HG03097 (cell line): ENCODE measurements around the gene ST6GAL1.
"Not testable (repeated sequence)": the region's sequence is repeated elsewhere in the genome, so short reads cannot be mapped to it uniquely, and the experiment has no call there.

Source experiments
- ATAC-seq: cut with Tn5 transposase; IDR thresholded peaks from one replicate; pipeline ENCODE4 v1.9.1; 2021; ENCODE audit not compliant: unreplicated experiment, low FRiP score

ST6GAL1 gene

DNA sequence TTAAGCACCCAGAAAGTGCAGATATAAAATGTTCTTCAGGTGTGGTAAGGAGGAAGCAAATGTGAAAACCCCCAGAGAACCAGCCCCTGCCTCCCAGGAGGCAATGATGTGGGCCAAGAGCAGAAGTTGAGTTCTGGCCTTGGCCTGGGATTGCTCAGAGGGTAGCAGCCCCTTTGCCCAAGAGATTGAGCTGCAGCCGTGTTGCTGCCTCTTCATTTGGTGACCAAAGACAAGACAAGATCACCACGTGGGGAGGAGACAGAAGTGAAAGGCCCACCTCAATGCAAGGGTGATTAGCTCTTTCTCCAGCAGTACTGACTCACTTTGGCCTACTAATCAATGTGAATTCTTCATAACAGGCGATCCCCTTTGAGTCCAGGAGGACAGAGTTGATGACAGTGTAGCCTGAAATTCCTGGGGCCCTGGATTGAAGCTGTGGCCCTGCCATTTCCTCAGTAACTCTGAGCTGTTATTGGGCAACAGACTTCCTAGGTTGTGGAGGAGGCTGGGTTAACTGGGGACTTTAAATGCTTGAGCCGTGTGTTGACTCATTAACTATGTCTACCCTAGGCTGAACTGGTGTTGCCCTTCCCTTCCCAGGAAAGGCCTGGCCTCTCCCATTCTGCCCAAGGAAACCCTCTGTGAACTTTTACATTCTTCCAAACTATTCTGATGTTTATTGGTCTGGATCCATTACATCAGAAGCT, 86.5 kb downstream of the ST6GAL1 start:
- peak; percentile 26 for ATAC-seq

DNA sequence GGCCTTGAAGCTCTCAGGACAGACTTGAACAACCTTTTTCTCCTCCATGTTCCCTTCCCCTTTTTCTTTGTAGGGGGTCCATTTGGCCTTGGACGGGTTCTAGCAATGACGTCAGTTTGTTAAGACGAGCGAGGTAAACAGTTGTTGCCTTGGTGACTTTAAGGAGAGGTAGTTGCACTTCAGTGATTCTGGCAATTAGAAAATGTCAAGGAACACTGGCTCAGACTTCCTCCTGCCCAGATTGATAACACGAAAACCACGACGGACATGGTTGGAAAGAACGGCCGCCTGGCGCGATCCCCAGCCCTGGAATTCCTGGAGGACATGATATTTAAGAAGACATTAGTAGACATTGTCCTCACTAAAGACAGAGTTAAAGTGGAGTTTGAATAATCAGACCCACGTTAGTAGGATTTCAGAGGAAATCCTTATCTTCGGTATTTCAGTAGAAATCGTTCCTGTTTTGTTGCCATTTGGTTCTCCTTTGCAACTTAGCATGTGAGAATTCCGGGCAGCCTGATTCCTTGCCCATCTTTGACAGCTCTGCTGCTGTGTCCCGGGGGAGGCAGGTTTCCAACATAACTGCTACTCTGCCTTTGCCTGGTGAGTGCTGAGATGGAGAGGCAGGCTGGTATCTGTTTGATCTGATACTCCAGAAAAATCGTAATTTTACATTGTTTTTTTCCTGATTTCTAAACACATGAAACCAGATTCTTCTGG, 87.3 kb downstream of the ST6GAL1 start:
- ATAC-seq = no peak

DNA sequence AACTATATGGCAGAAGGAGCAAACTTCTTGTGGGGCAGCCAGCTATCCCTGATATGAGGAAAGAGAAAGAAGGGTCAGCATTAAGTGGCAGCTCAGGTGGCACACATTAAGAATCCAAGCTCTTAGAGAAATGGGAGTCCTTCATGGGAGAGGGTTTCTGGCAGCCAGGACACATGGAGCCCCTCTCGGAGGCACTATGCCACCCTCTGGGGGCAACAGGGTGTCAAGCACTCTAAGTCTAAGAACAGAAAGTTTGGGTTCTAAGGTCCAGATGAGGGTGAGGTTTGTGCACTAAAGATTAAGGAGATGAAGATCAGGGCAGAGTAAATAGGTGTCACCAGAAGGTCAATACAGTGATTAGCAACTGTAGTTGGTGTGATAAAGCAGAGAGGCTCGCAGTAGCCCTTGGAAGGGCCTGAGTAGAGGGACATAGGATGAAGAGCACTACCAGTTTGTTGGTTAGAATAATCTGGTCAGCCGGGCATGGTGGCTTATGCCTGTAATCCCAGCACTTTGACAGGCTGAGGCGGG, 89.3 kb downstream of the ST6GAL1 start:
- ATAC-seq = no peak

DNA sequence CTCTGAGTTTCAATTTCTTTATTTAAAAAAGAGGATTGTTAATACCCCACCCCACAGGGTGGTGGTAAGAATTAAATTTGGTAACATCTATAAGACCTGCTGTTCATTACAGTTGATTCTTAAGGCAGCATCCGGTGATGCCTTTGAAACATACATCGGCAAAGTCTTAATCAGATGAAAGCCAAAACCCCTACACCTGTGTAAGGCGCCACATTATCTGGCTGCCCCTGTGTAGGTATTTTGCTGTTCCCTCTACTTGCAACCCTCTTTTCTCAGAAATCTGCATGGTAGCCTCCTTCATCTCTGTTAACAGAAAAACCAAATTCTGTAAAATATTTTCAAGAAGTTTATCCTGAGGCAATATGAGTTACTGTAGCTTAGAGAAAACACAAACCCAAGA, 90.0 kb downstream of the ST6GAL1 start:
- no peak for ATAC-seq

DNA sequence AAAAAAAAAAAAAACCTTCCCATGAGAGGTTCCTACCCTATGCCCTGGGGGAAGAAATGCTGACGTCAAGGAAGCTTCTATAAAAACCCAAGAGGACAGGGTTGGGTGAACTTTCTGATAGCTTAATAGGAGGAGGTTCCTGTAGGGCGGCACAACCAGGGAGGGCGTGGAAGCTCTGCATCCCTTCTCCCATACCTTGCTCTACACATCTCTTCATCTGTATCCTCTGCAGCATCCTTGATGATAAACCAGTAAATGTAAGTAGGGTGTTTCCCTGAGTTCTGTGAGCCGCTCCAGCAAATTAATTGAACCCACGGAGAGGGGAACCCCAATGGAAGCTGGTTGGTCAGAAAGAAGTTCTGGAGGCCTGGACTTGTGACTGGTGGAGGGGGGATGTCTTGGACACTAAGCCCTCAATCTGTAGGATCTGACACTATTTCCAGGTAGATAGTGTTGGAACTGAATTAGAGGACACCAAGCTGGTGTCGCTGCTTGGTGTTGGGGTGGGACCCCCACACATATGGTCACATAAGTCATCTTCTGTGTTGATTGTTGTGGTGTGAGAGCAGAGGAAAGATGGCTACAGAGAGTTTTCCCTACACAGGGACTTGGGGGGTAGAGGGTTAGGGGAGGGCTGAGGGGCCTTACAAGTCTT, 91.5 kb downstream of the ST6GAL1 start:
- ATAC-seq = peak; percentile 37

DNA sequence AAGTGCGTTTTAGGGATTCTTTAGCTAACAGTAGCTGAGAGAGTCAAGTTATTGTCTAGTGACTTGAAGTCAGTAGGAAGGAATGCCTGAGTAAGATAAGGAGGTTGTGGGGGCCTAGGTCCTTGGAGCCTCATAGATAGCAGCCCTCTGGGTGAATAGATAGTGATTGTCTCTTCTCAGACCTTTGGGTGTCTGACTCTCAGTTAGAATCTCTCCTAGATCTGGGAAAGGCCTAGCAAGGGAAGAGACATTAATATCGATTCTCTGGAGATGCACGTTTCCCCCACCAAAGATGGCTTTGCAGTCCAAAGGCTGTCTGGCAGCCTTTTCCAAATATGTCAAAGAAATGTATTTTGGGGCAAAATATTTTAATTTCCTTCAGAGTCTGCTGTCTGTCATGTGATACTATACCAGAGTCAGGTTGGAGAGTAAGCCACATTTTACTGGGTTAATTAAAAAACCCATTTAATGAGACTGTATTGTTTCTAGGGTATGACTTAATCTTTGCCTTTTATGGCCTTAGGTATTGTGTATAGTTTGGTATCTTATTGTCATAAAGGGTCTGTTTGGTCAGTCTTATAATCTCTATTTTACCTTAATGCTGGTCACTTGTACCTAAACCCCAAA, 92.2 kb downstream of the ST6GAL1 start:
- ATAC-seq = no peak

DNA sequence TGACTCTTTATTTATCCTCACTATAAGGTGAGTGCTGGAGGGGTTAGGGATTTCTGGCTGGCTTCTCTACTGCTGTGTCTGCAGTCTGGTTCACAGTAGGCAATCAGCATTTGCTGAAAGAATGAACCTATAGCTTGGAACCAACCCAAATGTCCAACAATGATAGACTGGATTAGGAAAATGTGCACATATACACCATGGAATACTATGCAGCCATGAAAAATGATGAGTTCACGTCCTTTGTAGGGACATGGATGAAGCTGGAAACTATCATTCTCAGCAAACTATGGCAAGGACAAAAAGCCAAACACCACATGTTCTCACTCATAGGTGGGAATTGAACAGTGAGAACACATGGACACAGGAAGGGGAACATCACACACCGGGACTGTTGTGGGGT, 93.0 kb downstream of the ST6GAL1 start:
- ATAC-seq = not testable (repeated sequence)

DNA sequence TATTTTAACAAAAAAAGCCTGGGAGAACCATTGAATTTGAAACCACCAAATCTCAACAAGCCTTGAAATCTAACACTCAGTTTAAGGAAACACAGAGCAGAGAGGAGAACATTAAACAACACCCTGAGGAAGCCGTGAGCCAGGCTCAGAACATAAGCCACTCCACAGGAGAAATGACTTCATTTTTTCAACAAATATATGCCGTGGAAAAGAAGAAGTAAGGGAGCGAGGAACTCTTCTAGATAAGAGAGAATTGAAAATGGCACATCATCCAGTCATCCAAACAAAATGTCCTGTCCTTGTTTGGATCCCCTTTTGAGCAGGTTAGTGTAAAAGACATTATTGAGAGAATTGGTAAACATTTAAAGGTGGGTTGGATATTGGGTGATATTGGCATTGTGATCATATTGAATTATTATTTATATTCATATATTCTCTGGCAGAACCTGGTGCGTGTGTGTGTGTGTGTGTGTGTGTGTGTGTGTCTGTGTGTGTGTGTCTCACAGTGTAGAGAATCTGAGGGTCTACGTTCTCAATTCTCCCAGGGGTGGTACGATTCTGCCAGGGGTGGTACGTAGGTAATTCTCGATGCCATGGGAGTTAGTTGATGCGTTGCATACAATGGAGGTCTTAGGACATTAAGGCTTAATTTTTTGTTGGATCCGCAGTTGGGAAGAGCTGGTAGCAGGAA, 94.4 kb downstream of the ST6GAL1 start:
- ATAC-seq = no peak

DNA sequence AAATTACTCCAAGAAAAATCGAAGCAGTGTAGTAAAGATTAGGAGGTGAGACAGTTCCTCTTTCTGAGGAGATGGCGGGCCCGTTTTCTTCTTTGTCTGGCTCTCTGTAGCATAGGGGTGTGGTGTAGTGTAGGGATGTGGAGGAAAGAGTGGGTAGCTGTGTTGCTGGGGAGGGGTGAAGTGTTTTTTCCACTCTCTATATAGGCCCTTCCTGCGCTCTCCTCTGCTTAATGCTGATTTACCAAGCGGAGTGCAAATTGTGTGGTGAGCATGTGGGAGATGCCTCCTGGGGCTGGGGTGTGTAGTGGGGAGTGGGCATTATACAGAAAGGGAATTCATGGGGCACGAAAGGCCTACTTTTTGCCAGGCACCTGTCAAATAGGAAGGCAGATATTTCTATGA, 94.9 kb downstream of the ST6GAL1 start:
- ATAC-seq = no peak

DNA sequence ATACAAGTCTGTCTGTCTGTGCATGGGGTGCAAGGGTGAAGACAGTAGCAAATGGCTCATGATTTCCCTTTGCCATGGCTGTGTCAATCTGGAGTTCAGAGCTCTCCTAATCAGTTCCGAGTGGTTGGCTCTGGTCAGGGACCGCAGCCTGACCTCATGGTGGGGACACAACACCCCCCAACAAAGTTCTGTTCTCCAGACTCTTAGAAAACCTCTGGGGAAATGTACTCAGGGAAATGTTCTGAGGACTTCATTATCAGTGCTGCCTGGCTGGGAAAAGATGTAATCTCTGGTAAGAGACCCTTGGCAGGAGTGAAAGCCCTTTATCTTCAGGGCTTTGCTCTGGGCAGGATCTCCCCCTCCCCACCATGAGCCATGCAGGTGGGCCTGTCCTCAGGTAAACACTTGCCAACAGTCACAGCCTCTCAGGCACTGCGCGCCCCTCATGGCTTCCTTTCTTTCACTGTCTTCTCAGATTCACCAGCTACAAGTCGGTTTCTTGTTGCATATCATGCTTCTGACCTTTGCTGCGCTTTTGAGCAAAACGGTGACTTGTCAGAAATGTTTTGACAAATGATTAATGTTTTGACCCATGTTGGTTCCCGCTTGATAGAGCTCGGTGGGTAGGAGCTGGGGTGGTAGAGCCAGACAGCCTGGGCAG, 95.5 kb downstream of the ST6GAL1 start:
- ATAC-seq = peak; percentile 42

DNA sequence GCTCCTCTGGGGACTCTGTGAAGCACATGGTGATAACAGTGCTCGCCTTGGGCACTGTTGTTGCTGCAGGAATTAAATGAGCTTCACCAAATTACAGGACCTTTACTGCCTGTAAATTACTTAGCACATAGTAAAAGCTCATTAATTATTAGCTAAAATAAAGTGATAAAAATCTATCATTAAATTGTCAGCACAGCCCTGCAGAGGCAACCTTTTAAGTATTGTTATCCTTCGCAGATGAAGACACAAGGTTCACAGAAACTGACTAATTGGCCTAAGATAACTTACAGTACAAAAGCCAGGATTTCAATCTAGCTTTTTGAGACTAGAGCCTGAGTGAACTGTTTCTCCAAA, 96.0 kb downstream of the ST6GAL1 start:
- no peak for ATAC-seq

DNA sequence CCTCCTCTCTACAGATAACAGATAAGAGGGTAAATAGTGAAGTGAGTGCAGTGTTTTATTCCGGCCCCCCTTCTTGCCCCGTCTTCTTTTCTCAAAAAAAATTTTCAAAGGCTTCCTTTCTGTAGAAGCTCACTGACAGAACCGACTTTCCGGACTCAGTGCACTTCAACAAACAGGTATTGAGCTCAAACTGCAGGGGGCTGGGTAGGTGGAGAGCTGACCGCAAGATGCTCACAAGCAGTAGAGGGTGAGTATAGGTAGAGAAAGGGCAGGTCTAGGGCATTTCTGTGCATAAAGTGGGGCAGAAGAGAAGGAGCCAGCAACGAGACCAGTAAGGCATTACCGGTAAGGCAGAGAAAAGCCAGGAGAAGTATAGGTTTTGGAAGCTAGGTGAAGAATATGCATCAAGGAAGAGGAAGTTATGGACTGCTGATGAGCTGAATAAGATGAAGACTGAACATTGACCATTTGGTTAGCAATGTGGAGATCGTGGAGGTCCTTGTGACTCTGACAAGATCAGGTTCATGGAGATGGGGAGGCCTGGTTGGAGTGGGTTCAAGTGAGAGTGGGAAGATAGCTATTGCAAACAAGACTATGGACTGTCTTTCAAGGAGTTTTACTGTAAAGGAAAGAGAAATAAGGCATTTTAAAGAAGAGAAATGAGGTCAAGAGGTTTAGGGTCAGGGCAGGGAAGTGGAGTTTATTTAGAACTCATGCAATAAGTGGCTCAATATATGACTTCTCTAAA, 97.4 kb downstream of the ST6GAL1 start:
- ATAC-seq = no peak

DNA sequence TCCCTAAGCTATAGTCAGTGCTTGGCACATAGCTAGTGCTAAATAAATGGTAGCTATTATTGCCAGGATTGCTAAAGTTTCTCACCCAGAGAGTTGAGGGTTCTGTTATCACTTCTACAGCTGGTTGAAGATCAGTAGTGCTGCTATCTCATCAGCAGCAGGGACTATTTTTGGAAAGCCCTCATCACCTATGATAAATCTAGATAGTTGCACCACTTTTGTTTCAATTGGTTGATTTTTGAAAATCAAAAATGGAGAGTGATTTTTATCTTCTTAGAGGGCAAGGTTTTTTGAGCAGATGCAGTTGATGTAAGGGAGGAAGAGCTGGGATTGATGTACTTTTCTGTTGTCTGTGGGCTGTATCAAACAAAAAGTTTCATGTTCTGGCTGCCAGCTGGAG, 101.6 kb downstream of the ST6GAL1 start:
- no peak for ATAC-seq

DNA sequence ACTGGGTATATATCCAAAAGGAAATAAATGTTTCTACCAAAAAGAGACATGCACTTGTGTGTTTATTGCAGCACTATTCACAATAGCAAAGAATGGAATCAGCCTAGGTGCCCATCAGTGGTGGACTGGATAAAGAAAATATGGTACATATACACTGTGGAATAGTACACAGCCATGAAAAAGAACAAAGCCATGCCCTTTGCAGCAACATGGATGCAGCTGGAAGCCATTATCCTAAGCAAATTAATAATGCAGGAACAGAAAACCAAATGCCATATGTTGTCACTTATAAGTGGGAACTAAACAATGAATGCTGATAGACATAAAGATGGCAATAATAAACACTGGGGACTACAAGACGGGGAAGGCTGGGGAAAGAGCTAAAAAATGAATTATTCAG, 106.1 kb downstream of the ST6GAL1 start:
- no peak for ATAC-seq

DNA sequence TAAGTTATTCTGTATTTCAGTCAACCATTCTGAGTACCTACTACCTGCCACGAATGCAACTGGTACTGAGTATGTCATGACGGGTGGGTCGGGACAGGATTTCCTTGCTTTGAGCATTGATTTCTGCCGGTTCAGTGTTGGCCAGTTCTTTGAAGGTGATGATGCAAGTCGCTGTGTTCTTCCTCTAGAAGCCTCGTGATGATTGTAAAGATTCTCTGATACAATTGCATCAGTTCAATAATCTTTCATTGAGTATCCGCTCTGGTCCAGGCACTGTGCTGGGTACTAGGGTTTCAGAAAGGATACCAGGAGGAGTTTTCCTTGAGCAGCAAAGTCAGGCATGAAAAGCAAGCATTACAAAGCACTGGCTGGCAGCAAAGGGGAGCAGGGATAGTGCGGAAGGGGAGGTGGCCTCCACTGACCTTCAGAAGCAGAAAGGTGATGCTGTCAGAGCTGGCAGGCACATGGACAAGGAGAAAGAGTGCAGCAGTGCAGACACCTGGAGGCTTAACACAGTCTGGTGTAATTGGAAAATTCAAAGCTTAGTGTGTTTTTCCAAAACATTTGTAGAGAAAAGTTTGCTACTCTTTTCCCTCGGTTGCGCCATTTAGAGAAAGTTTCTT, 108.9 kb downstream of the ST6GAL1 start:
- ATAC-seq = no peak

DNA sequence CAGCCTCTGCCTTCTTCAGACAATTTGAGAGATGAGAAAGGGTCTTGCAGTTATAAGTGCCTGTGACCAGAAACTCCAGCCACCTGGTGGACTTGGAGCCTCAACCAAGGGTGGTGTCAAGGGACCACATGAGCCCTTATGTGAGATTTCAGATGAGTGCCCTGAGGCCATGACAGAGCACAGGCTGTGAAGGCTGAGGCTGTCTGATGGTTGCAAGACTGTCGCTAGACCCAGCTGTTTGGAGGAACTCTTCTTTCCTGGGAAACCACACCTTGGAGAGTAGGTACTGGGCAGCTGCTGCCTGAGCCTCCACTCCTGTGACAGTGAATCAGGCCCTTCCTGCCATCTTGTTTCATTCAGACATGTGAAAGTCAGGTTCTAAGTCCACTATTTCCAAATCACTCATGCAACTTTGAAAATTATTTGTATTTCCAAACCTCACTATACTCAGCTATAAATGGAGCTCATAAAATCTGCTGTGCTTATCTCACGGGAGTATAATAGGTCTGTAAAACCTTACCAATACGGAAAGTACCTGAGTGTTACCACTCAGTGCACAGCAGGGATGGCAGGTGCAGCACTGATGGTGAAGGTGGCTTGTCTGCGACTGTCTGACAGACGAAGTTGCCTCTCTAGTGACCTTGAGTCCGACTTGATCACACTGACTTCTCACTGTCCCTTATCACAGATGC, 109.5 kb downstream of the ST6GAL1 start:
- no peak for ATAC-seq

DNA sequence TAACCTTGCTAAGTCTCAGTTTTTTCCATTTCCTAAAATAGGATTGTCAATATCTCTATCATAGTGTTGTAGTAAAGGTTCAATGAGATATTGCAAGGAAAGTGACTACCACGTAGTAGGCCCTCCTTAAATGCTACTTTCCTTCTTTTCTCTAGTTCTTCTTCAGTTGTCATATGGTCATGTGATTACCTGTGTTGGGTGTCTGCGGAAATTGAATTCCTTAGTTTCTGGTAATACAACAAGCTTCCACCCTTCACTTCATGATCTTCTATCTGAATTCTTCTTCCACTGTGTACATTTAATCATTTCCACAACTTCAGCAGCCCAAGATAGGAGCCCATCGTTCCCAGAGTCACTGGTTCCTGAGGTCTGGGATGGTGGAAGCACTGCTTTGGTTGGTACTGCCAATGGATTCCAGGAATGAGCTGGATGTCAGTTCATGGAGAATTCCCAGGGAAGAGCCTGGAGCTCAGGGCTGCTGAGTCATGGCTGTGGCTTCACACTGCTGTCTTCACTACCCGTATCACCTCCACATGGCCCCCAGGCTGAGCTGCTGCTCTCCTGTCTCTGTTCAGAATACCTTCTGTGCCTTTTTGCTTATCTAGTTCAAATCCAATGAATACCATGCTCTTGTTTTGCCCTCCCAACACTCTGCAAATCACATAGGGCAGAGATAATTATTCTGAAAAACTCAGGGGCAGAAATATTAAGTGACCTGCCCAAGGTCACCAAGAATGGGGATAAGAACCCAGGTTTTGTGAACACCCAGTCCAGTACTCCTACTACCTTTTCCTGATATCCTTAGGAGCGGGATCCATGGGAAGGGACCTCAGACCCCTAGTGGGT, 110.4 kb downstream of the ST6GAL1 start:
- no peak for ATAC-seq
